Left ventricle myocardium superior (tissue), 1 donor: ENCODE data around the gene TSSK6. TPM values are rescaled to one million over a fixed set of nuclear protein-coding genes. Genes with fewer than 3 reads are reported as not detected.
A peak's percentile ranks its signal among the peaks of the same experiment; 100 is the strongest.

Experiments
- ATAC-seq: fragments of 200-7000 bp; cut with Tn5 transposase; one replicate; pipeline ENCODE4 v1.9.1; 2020; ENCODE audit warnings: mild to moderate bottlenecking, moderate library complexity
- DNase-seq: peaks from one replicate; pipeline ENCODE4 v3.0.0-alpha.2; 2020
- intact Hi-C: fragments of 100-400 bp; cut with micrococcal nuclease; formaldehyde crosslinking; loops from one replicate; pipeline ENCODE4 v1.11.0; 2022
- total RNA-seq: library from RNA; stranded (reverse); fragmentation: NEBNext Ultra II Directional; extraction: Animal tissue kit (Norgen Biotek cat#: 25700); gene quantifications from one replicate; pipeline ENCODE4 v1.2.1, GENCODE V29; 2021
- donor health status: DM: no; HTN: yes; CAD: no; lungs with severe emphysema.

The TSSK6 gene
- total RNA-seq, 1 donor from 2014 or later, result 0.67 TPM

- ATAC-seq, result no peak
- peak; percentile 23 for DNase-seq
- intact Hi-C loops, result loop anchor here (5.0 kb wide), 1 partner anchor 130 kb away; no protein-coding TSS in a partner anchor
Measured at GRCh38 chr19:19492026-19492610, 23.2 kb downstream of the TSSK6 start.

DNA sequence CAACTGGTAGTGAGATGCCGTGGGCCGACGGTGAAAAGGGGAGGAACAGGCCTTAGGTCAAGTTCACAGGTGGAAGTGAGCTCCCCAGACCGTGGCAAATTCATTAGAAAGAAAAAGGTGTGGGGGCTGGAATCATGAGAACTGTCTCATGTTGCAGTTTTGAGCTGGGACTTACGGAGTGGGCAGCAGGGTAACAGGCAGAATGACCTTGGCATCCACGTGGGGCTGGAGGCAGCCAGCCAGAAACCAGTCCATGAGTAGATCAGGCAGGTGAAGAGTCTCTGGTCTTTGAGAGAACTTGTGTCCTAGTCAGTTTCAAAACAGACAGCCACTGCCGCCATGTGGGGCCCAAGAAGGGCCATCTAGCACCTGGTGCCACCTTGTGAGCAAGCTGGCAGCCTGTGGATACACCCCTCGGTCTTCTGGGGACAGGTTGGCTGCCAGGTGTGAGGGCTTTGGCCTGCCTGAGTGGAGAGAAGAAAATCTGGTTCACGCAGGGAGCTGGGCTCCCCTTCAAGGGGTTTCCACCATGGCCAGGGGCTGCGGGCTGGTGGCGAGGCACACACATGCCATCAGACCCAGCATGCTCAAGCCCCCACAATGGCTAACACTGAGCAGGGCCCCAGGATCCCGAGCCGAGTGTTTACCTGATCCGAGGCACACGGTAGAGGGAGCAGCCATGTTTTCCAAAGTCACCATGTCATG lies 23.9 kb downstream of the TSSK6 start:
- ATAC-seq (no peak), DNase-seq (peak; percentile 23)
- intact Hi-C loops, result loop anchor here (5.0 kb wide), 1 partner anchor 129 kb away; no protein-coding TSS in a partner anchor

- intact Hi-C loops, result loop anchor here (5.0 kb wide), 1 partner anchor 128 kb away; no protein-coding TSS in a partner anchor
- DNase-seq (peak; percentile 75), ATAC-seq (peak; percentile 69)
Measured at GRCh38 chr19:19490214-19490968, 25.0 kb downstream of the TSSK6 start.

DNA sequence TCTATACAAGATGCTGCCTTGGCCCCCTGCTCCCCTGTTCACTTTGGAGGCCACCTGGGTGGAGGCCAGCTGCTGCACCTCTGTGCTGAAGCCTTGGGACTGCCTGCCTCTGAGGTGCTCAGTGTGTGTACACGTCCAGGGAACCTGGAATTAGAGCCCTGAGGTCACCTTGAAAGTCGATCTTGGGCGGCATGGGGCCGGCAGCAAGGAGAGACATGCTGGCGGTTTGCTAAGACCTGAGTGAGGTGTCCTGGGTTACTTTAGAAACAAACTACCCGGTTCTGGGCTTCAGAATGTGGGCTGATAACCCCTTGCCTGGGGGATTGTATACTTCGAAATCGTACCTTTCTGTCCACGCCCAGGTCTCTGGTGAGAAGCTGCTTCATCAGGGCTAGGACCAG lies 25.5 kb downstream of the TSSK6 start:
- DNase-seq (peak; percentile 37), ATAC-seq (peak; percentile 29)
- intact Hi-C loops, result loop anchor here (5.0 kb wide), 1 partner anchor 128 kb away; no protein-coding TSS in a partner anchor

DNA sequence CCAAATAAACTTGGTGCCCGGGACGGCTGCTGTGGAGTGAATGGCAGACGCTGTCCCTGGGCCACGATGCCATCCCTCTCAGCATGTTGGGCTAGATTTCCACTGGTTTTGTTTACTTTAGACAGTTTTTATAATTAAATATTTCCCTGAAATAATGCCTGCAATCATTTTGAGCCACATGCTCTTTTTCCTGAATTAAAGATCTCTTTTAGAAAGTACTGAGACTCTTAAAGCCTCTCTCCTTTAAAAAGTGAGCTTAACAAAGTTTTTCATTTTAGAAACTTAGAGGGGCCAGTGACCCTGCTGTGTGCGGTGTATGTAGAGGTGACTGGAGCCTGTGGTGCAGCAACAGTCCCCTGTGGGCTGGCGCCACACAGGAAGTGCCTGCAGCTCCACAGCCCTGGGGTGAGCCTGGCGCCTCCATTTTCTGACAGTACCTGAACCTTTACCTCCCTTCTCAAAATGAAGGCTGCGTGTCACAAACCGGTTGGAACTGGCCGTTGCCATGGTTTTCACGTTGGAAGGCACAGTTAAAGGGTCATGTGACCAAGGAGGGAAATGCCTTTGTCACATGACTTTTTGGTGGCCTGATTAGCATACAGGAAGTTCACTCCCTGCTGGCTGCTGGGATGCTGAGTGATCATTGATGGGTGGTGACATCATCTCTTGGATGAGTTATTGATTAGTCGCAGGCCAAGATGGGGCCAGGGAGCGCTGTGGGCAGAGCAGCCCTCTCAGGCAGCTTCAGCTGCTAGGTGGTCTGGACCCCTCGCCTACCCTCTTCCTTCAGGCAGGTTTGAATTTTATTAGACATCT lies 26.3 kb downstream of the TSSK6 start:
- intact Hi-C loops, result no loop called here
- peak; percentile 61 for ATAC-seq

GRCh38 chr19:19487950-19488874 lies 27.1 kb downstream of the TSSK6 start:
- intact Hi-C loops, result no loop called here
- DNase-seq (peak; percentile 39), ATAC-seq (no peak)

More for the DNA sequence above, 26.3 kb downstream of the TSSK6 start:
- DNase-seq, result peak; percentile 75

DNA sequence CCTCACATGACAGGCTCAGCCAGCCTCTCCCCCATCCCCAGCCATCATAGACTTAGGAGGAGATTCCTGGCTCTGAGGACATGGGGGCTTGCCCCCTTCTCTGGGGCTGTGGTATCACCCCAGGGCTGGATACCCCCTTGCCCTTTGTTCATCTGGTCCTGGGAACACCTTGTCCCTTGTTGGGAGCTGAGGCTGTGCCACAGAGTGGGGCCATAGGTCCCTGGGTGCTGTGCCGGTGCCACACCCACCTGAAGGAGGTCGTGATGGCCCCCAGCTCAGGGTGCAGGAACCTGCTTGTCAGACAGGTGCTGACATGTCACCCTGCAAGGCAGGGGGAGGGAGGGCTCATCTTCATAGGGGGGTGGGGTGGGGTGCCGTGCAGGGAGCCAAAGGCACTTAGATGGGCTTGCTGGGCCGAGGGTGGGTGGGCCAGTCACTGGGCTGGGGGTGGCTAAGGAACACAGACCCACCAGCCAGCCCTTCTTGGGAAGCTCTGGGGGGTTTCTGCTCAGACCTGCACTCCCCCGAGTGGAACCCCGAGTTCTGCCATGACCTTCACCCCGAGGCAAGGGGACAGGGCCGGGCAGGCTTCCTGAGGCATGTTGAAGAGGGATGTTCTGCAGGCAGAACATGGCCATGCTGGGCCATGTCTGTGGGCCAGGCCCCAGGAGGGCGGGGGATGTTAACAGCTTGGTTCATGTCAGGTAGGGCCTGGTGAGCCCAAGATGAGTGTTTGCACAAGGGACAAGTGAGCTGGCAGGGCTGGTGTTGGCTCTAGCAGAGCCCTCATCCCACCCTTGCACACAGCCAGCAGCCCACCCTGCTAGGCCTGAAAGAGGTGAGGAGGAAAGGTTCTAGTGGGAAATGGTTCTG lies 28.0 kb downstream of the TSSK6 start:
- DNase-seq (peak; percentile 18), ATAC-seq (no peak)
- intact Hi-C loops, result no loop called here

DNA sequence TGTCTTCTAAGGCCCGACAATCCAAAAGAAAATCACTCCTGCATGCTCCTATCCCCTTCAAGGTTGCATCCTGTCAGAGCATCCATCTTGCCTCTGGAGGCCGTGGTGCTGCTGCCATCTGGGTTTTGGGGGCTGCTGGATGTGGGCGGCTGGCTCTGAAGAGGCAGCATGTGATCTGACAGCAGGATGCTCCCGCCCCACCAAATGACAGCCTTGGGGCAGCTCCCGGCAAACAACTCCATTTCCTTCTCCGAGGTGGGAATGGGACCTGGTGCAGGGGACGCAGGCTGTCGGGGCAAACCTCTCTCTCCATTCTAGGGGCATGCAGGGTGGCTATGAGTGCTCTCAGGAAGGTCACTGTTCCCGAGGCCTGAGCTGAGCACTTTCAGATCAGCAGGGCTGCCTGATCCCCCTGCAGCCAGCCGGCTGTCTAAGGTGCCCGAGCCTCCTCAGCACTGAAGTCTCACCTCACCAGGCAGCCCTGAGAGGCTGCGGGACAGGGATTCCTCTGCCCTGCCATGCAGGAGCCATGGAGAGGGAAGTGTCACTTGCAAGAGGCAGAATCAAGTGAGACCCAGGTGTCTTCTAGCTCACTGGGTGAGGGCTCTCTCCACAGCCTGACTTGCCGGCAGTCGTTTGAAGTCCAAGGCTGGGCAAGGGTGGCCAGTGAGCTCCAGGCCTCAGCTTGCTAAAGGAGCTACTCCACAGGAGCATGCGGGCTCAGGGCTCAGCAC lies 28.8 kb downstream of the TSSK6 start:
- intact Hi-C loops, result no loop called here
- peak; percentile 20 for DNase-seq
- no peak for ATAC-seq

GRCh38 chr19:19485998-19486290 lies 29.4 kb downstream of the TSSK6 start:
- DNase-seq, result peak; percentile 15
- ATAC-seq, result no peak
- intact Hi-C loops, result no loop called here

GRCh38 chr19:19485161-19485997 lies 30.0 kb downstream of the TSSK6 start:
- intact Hi-C loops, result no loop called here
- no peak for ATAC-seq
- peak; percentile 61 for DNase-seq

DNA sequence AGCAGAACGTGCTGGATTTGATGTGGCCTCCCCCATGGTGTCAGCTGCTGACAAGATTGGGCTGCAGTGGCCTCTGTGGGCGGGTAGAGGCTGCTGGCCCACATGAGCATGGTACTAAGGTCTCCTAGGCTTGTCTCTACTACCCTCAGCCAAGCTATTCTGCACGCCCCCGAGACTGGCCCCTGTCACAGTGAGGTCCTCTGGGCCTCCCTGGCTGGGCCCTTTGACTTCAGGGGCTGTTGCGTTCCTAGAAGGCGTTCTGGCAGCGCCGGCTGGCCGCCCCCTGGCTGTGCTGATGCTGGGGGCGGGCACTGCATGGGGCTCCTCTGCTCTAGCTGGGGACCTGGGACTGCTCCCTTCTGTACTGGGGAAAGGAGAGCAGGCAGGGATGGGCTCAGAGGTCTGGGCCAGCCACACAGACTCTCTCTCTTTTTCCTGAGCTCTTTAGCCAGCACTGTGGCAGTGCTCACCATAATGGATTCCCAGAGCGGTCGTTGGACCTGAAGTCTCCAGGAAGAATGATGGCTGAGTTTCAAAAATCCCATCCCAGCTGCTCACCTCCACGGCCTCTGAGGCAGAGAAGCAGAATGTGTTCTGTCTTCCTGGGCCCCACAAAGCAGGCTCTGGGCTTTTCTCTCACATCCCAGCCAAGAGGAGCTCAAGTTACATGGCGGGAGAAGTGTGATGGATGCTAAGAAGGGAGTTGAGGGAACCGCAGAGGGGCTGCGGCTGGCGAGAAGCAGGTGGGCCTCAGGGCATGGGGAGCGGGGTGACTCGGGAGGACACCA lies 32.3 kb downstream of the TSSK6 start:
- intact Hi-C loops, result no loop called here
- DNase-seq (peak; percentile 14), ATAC-seq (peak; percentile 8)

DNA sequence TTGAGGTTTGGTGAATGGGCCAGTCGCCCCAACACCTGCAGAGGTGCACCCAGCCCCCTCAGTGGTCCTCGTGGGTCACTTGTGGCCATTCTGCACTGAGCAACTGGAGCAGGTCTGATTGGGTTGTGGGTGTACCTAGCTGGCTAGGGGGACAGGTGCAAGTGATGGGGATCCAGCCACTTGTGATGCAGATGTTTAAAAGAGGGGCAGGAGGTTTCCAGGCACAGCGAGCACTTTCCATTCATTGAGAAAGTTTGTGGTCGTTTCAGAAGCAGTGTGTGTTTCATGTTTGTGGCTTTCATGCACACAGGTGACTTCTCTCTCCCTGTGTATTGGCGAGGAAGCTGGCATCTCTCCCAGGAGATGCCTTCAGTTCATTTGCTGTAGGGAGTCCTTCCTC lies 34.7 kb downstream of the TSSK6 start:
- intact Hi-C loops, result no loop called here
- ATAC-seq (no peak), DNase-seq (no peak)

- ATAC-seq (no peak), DNase-seq (peak; percentile 21)
- intact Hi-C loops, result no loop called here
Measured at GRCh38 chr19:19477705-19478383, 37.5 kb downstream of the TSSK6 start.
